Activated naive CD4-positive, alpha-beta T cell treated with anti-CD3 and anti-CD28 coated beads, Interleukin-2, amount 50 U/mL, for 16 hours (primary cell): ENCODE results near the gene MYO1H.
"Not testable (repeated sequence)": the region's sequence is repeated elsewhere in the genome, so short reads cannot be mapped to it uniquely, and the experiment has no call there.

ENCODE experiments used
- DNase-seq: peaks from one replicate; pipeline ENCODE4 v3.0.0-alpha.2; 2020

The MYO1H gene

DNA sequence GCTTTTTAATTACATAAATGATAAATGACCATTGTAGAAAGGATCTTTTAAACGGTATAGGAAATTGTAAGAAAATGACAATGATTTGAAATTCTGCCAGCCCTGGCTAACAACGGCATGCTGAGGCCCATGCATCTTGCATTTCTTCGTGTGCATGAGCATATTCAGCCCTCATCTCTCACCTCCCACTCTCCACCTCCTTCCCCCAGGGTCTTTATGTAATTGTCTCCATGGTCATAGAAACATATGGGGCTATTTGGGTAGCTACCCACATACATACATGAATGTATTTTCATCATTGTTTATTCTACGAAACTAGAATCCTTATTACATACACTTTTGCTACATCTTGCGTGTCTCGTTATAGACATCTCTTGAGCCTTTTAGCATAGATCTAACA, 4.5 kb downstream of the MYO1H start:
- no peak for DNase-seq

DNA sequence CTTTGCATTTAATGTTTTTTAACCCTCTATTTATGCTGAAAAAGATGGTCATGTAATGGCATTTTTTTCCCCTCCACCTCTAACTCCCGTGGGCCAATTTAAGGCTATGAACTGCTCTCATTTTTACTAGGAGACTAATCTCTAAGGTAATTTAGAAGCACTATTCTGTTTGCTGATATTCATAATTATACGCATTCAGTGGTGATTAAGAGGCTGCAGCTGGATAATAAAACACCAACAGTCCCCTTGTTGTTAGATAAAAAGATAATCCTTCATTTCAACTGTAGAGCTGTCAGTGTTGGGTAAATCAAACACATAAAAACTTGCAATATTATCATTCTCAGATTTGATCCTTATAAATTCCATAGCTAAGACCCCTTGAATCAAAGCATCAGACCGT, 8.9 kb downstream of the MYO1H start:
- no peak for DNase-seq

DNA sequence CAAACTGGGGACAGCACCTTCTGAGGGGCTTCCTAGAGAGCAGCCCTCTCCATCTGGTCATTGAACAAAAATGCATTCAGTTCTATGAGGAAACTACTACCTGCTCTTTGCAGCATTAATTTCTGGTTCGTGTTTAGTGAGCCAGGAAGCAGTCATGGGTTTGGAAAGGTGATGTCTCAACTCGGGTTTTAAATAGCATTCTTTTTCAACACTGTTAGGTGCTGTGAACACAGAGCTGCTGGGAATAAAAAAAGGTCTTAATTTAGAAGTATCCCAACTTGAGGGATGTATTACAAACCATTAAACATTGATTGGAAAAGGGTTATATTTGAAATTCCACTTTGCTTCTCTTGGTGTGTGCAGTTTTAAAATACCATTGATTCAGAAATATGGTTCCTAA, 9.3 kb downstream of the MYO1H start:
- no peak for DNase-seq

DNA sequence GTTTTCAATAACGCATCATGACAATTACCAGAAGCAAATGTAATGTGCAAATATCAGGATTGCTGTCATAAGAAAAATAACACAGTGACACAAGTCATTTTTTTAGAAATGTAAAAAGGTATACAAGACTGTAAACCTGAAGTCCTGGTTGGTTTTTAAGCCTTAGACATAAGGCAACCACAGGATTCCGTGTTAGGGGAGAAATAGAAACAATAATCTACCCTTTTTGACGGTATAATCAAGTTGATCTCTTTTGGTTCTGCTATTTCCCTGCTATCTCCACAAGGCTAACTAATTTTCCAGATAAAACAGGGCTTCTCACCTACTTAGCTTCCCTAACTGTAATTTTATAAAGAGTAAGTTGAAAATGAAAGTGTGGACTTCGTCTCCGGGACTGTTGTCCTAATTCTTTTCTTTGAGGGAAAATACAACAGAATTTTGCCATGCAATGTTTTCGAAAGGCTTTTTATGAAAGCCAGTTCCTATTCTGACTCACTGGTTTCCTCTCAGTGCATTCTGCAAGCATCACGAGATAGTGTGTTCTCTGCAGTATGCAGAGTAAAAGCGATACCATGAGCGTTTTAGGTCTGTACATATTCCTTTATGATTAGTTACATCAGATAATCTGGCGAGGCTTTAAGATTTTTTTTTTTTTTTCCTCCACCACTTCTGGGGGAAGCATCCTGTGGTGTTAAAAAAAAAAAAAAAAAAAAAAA, 10.6 kb downstream of the MYO1H start:
- DNase-seq: no peak

DNA sequence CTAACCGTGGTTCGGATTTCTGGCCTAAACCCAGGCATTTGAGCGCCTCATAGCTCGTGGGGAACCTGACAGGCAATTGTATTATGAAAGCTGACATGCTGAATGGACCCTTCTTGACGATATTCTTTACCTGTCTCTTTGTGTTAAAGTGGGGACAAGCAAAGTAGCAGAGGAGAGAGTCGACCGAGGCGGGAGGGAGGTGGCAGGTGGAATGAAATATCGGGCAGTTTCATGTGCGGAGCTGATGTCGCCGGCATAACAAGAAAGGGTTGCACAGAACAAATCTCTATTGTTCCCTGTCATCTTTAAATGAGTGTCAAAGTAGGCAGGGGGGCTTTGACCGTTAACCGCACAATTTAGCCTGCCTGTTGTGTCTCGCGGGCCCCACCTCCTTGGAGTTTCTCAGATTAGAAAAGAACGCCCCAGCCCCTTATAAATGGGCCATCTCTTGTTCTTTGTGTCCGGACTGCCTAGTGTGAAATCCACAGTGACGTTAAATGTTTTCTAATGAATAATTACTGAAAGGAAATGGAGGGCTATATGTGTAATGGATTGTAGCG, 11.5 kb downstream of the MYO1H start:
- no peak for DNase-seq

DNA sequence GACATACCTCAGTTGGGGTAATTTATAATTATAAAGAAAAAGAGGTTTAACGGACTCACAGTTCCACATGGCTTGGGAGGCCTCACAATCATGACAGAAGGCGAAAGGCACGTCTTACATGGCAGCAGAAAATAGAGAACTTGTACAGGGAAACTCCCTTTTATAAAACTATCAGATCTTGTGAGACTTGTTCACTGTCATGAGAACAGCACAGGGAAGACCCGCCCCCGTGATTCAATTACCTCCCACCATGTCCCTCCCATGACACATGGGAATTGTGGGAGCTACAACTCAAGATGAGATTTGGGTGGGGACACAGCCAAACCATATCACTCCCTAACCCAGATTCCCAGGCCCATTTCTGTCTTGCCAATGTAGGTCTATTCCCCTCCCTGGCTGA, 22.1 kb downstream of the MYO1H start:
- DNase-seq: no peak

DNA sequence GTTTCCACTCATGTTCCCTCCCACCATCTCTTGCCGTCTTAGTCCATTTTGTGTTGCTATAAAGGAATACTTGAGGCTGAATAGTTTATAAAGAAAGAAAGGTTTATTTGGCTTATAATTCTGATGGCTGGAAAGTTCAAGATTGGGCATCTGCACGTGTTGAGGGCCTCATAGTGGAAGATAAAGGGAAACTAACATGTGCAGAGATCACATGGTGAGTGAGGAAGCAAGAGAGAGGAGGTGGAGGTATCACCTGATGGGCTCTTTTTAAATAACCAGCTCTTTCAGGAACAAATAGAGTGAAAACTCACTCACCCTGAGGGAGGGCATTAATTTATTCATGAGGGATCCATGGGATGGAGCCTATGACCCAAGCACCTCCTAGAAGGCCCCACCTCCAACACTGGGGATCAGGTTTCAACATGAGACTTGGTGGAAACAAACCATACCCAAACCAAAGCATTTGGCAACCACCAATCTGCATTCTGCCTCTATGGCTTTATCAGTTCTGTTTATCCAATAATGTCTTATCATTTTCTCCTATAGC, 29.5 kb downstream of the MYO1H start:
- no peak for DNase-seq

DNA sequence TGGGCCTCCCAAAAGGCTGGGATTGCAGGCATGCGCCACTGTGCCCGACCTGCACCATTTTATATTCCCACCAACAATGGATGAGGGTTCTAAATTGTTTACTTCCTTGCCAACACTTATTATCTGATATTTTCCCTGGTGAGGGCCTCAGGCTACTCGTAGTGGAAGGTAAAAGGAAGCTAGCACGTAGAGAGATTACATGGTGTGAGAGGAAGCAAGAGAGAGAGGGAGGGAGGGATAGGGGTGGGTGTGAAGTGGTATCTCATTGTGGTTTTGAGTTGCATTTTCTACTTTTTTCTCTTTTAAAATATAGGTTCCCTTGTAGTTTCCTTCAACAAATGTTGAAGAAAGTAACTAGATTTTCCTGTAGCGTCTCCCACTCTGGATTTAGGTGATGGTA, 30.9 kb downstream of the MYO1H start:
- no peak for DNase-seq

DNA sequence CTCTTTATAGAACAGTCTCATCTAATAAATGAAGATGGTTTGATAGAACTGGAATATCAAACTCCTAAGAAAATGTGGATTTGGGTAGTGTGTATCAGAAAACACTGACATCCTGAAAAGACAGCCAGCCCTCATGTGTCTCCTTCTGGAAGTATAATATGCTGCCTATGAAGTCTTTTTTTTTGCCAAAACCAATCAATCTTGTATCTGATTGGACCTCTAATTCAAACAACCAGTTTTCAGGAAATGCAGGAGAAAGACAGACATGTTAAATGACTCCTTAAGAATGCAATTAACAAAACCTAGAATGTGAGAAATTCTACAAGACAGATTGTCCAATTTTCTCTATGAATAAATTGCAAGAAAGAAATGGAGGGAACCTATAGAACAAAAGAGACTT, 34.3 kb downstream of the MYO1H start:
- DNase-seq: no peak

DNA sequence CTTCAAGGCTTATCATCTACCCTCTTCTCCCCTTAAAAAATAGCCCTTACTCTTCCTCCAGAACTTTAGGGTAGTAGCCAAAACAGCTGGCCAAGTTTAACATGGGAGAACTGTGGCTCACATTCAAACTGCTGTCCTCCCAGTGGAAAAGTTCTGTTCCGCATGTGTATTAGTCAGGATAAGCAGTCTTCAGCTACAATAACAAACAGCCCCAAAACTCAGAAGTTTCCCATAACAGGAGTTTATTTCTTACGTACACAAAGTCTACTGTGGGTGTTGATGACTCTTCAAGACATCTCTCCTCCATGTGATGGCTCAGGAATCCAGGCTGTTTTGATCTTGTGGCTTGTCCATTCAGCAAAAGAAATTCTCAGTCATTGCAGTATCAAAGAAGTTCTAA, 35.5 kb downstream of the MYO1H start:
- DNase-seq: no peak

DNA sequence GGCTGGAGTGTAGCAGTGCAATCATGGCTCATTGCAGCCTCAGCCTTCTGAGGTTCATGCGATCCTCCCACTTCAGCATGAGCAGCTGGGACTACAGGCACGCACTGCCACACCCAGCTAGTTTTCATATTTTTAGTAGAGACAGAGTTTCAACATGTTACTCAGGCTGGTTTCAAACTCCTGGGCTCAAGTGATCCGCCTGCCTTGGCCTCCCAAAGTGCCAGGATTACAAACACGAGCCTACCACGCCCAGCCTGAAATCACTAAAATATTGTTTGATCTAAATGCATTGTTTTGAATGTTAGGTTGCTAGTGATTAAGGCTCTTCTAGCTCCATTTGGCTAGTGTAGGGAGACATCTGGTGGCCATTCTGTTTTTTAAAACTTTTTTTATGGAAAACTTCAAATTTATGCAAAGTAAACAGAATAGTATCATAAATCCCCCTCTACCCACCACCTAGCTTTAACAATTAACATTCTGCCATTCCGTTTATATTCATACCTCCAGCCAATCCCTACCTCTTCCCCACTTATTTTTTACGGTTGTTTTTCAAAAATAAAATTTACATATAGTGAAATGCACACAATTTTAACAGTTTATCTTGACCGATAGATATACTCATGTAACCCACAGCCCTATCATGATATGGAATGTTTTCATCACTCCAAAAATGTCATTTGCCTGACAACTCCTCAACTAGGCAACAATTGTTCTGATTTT, 37.8 kb downstream of the MYO1H start:
- no peak for DNase-seq

DNA sequence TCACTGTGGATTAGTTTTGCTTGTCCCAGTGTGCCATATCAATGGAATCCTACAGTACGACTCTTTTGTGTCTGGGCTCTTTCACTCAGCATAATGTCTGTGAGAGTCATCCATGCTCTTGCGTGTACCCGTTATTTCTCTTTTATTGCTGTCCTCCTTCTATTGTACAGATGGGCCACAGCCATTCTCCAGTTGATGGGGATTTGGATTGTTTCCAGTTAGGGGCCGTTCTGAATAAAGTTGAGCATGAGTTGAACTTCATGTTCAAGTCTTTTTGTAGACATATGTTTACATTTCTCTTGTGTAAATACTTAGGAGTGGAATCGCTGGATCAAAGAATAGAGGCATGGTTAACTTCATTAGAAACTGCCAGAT, 38.3 kb downstream of the MYO1H start:
- DNase-seq: no peak

DNA sequence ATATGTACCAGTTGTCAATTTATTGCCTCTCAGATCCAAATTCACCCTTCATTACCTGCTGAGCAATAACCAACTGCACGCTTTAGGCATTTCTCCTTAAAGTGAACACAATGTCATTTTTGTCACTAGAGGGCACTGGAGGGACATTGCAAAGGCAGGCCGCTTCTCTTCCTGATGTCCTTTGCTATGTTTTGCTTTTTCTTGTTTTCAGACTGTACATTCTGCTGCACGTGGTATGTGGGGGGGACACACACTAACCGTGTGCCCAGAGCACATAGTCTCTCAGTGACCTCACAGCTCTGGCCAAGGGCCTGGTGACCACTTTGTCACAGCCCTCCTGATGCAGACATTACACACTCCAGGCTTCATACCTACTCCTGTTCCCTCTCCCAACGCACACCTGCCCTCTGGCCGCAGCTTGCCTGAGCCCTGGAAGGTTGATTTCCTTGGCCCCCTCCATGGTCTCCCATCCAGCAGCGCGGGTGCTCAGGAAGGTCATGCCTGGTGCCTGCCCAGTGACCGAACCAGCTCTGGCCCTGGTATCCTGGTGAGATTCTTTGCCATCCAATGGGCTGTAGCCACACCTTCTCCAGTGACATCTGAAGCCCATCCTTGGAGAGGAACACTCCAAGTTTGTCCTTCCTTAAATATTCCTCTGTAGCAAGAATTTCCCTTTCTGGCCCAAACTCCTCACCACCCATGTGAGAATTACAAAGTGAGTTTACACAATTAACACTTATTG, 39.9 kb downstream of the MYO1H start:
- DNase-seq: no peak

DNA sequence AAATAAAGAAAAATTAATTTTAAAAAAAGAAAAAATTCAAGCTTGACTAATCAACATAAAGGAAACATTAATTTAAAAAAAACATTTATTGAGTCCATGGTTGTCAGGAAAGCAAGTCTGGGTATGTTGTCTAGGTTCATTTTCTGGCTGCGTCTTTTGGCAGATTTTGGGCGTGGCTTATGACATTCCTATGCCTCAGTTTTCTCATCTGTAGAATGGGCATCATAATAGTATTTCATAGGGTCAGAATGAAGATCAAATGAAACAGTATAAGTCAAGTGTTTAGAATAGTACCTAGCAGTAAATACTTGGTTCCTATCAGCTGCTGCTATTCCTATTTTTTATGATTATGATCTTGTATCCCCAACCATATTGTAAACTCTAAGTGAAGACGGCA, 40.5 kb downstream of the MYO1H start:
- no peak for DNase-seq

DNA sequence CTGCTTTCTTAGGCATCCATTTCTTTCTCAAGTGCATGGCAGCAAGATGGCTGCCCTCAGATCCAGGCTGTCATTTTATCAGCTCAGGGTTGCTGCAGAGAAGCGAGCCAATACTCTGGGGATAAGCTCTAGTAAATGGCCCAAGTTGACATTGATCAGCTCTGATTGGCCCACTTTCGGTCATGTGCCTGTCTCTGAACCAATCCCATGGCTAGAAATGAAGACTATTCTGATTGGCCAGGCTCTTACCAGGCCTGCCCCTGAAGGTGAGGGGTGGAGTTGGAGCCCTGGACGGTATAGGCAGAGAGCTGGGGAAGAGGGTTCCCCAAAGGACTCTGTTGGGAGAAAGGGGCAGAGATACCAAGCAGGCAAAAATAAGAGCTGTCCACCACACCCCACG, 41.4 kb downstream of the MYO1H start:
- no peak for DNase-seq

DNA sequence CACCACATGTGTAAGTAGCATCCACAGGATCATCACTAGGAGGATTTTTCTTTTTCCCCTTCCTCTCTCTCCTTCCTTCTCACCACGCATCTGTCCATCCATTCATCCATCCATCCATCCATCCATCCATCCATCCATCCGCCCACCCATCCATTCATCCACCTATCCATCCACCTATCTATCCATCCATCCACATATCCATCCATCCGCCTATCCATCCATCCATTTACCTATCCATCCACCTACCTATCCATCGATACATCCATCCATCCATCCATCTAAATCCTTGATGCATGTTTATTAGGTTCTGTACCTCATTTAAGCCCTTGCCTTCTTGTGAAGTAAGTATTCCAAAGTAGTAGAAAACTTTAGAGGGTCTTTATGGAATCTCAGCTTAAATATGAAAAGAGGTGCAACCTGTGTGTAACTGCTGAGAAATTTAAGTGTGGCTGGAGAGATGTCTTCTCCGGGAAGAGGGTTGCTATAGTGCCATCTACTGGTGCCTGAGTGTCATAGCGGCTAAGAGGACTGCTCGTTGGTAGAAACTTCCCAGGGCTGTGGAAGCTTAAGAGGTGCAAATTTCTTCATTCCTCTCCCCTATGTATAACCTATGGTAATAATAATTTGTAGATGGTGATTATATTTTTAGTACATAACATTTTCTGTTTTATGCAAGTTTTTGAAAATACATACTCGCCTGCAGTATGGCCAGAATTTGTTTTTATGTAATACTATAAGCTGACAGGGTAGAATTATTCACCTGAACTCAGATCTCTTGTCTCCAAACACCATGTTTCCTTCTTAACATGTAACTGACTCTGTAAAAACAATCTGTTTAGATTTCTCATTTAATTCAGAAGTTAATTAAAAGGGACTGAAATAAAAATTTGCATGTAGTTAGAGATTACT, 46.0 kb downstream of the MYO1H start:
- DNase-seq: peak; percentile 36

DNA sequence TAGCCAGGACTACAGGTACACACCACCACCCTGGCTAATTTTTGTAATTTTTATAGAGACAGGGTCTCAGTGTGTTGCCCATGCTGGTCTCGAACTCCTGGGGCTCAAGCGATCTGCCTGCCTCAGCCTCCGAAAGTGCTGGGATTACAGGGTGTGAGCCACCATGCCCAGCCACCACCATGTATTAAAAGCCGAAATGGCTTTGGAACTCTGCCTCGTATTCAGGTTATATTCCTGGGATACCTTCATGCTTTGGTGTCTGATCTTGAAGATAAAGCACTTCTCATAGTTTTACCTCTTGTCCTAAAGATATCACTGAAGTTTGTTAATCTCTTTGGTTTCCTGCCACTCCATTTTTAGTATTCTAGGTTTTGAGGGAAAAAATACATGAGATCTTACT, 47.2 kb downstream of the MYO1H start:
- DNase-seq: no peak

DNA sequence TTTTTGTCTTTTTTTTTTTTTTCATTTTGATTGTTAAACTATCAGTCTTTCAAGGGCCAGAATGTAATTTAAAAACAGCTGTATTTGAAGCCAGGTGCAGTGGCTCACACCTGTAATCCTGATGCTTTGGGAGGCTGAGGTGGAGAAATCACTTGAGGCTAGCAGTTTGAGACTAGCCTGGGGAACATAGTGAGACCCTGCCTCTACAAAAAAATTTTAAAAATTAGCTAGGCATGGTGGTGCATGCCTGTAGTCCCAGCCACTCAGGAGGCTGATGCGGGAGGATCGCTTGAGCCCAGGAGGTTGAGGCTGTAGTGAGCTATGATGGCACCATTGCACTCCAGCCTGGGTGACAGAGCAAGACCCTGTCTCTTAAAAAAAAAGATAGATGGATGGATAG, 57.1 kb downstream of the MYO1H start:
- DNase-seq: not testable (repeated sequence)

DNA sequence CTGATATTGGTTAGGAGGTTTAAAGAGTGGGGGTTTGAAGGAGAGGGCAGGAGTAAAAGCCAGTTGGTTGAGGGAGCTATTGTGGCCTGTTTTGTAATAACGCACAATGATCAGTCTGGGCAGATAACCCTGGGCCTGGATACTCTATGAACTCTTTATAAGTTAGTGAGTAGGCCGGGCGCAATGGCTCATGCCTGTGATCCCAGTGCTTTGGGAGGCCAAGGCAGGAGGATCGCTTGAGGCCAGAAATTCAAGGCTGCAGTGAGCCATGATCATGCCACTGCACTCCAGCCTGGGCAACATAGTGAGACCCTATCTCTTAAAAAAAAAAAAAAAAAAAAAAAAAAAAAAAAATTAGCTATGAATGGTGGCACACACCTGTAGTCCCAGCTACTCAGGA, 58.4 kb downstream of the MYO1H start:
- DNase-seq: not testable (repeated sequence)

DNA sequence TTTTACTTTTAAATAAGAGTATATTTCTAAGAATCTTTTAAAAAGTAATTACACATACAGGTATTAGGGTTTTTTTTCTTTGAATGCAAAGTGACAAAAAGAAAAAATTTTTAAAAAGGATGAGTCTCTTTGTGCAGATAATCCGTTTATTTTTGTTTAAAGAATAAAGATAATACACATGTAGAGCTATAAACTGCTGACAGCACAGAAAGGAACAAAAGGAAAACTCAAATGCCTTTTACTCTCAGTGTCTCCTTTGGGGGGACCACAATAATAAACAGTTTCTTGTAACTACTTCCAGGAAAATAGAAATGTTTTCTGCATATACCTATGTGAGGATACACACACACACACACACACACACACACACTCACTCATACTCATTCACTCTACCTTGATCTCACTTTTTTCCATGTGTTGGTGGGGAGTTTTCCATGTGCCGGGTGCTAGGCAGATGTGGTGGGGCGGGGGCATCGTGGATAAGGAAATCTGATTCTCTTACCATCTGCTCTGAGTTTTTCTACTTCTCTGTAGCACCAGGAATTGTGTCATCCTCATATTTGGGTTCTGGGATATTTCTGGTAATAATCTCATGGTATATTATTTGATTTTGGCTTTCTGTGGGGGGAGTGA, 71.3 kb downstream of the MYO1H start:
- no peak for DNase-seq

DNA sequence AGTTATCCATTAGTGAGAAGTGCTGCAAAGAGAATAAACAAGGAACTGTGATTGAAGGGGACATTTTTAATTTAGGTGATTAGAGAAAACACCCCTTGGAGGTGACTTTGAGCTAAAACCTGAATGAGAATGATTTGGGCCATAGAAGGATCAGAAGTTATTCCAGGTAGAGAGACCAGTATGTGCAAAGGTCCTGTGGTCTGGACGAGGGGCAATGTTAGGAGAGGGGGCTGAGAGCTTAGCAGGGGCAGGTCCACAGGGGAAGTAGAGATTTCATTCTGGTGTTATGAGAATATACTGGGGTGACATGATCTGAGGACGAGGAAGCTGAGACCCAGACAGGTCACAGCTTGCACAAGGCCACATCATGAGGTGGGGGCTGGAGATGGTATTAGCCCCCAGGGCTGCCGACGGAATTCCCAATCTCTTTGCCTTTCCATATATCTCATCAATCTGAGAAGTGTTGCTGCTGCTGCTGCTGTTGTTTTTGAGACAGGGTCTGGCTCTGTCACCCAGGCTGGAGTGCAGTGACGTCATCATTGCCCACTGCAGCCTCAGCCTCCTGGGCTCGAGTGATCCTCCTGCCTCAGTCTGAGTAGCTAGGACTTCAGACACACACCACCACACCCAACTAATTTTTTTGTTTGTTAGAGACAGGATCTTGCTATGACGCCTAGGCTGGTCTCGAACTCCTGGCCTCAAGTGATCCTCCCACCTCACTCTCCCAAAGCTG, 73.8 kb downstream of the MYO1H start:
- no peak for DNase-seq
